Gastrocnemius medialis (tissue), 4 donors: ENCODE results near the gene TMEM174.

ENCODE experiments used
- POLR2A ChIP-seq, 2 donors: fragments of 450-650 bp; IDR thresholded peaks; one replicate each; pipeline ENCODE4 v1.6.1; 2017; ENCODE audit warnings: antibody characterized with exemption in 2 of 2, mild to moderate bottlenecking in 2 of 2, moderate library complexity in 2 of 2
- TF ChIP-seq, protein P1 (sequence below), 5 experiments: fragments of 450-650 bp in 3 of 5; fragments of 200-600 bp in 2 of 5; sonication (generic) in 2 of 5; IDR thresholded peaks in 4 of 5; conservative IDR thresholded peaks in 1 of 5; 1 replicate in 4 of 5; 2 replicates in 1 of 5; pipeline ENCODE4 v1.5.1; 2016 to 2019; ENCODE audit warnings: antibody characterized with exemption in 5 of 5, mild to moderate bottlenecking in 3 of 5, moderate library complexity in 3 of 5

DNA sequence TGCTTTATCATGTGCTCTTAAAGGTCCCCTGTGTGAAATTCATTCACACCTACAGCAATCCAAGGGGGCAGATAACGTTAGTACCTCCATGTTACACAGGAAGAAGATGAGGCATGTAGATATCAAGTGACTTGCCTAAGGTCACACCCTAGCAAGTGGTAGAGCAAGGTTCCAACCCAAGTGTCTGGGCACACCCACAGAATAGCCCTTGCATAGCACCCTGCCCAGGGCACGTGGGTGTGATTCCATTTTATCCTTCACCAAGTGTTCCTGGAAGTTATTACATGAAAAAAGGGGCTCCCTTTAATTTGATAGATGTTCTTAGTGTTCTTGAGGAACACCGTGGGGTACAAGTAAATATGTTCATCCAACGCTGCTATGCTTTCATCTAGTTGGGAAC, 47.7 kb upstream of the TMEM174 start:
- TF ChIP-seq, protein P1, sequence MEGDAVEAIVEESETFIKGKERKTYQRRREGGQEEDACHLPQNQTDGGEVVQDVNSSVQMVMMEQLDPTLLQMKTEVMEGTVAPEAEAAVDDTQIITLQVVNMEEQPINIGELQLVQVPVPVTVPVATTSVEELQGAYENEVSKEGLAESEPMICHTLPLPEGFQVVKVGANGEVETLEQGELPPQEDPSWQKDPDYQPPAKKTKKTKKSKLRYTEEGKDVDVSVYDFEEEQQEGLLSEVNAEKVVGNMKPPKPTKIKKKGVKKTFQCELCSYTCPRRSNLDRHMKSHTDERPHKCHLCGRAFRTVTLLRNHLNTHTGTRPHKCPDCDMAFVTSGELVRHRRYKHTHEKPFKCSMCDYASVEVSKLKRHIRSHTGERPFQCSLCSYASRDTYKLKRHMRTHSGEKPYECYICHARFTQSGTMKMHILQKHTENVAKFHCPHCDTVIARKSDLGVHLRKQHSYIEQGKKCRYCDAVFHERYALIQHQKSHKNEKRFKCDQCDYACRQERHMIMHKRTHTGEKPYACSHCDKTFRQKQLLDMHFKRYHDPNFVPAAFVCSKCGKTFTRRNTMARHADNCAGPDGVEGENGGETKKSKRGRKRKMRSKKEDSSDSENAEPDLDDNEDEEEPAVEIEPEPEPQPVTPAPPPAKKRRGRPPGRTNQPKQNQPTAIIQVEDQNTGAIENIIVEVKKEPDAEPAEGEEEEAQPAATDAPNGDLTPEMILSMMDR (IDR thresholded peaks at IDR 0.05 in 4 of 5, conservative IDR thresholded peaks at IDR 0.05 in 1 of 5) = no peak
- no peak for TF ChIP-seq POLR2A (IDR thresholded peaks at IDR 0.05)
